ENCODE measurements around the gene RSKR. TPM values are rescaled to one million over a fixed set of nuclear protein-coding genes. Genes with fewer than 3 reads are reported as not detected.

The RSKR gene
- total RNA-seq, 1 experiment from 2014 or later: 25.8 TPM

- Mint-ChIP-seq H3K27ac (no peak overlapping the region), H3K9me3 (peaks cover 16 to 18% of the 10 kb centered on the region in 2 experiments), H3K36me3 (ENCODE audit: insufficient read depth in 1 of 3, low read depth in 3 of 3) (peaks cover 26 to 53% (median 43%) of the 10 kb centered on the region in 3 experiments), H3K4me3 (no peak overlapping the region), H3K4me1 (no peaks in the 10 kb centered on the region), H3K27me3 (ENCODE audit: low read depth) (no peaks in the 10 kb centered on the region)
- H4K8ac ChIP-seq (replicated peaks; ENCODE audit: insufficient read length, low read depth, low read length): no peak overlapping the region
- H3K14ac ChIP-seq (ENCODE audit: insufficient read depth, low read length): no peak overlapping the region
- H3K56ac ChIP-seq (ENCODE audit: insufficient read length, low read depth, low read length): no peak overlapping the region
- H3K27ac ChIP-seq (ENCODE audit: insufficient read length, low read depth, low read length): no peak overlapping the region
- no peak for TF ChIP-seq CTCF (conservative IDR thresholded peaks at IDR 0.05)
- H3K27me3 ChIP-seq (ENCODE audit: insufficient read depth, low read length): no peaks in the 10 kb centered on the region
- H3K23ac ChIP-seq (ENCODE audit: insufficient read length, low read depth, low read length): no peak overlapping the region
- H2AK5ac ChIP-seq (ENCODE audit: insufficient read length, low read length): no peak overlapping the region
- H2BK120ac ChIP-seq (ENCODE audit: low read depth, low read length, poor library complexity, severe bottlenecking): no peak overlapping the region
- H2AFZ ChIP-seq (ENCODE audit: low read length): no peak overlapping the region
- no peaks in the 10 kb centered on the region for H3K23me2 ChIP-seq (ENCODE audit: insufficient read length, low read depth, low read length, poor library complexity, severe bottlenecking)
- peaks cover under 1% of the 10 kb centered on the region; the same call in 1 of the 2 replicates for H3K79me2 ChIP-seq (ENCODE audit: insufficient read depth, low read length)
- no peak overlapping the region for H3T11ph ChIP-seq (ENCODE audit: low read length)
- no peak overlapping the region for H3K4ac ChIP-seq (ENCODE audit: low read depth, low read length)
- H3K9ac ChIP-seq (ENCODE audit: extremely low read depth, insufficient read length, low read length): no peak overlapping the region
- no peak for DNase-seq
- no peak overlapping the region for H3K18ac ChIP-seq (ENCODE audit: insufficient read length, low read depth, low read length)
- no peak overlapping the region for H2BK5ac ChIP-seq (ENCODE audit: insufficient read length, low read length)
- H4K20me1 ChIP-seq (ENCODE audit: control insufficient read depth, insufficient read depth, insufficient read length): no peaks in the 10 kb centered on the region
- H4K5ac ChIP-seq (ENCODE audit: insufficient read length, low read depth, low read length): no peak overlapping the region
- H2BK15ac ChIP-seq (ENCODE audit: low read depth, low read length): no peak overlapping the region
- no peak overlapping the region for H2BK12ac ChIP-seq (ENCODE audit: insufficient read length, low read depth, low read length)
- H2BK20ac ChIP-seq (ENCODE audit: low read depth, low read length, poor library complexity, severe bottlenecking): no peak overlapping the region
- H3K4me1 ChIP-seq (ENCODE audit: insufficient read depth, low read length): no peaks in the 10 kb centered on the region
- peaks cover 2% of the 10 kb centered on the region for H3K79me1 ChIP-seq (ENCODE audit: insufficient read depth, low read depth, low read length, poor library complexity, severe bottlenecking)
- H3K4me2 ChIP-seq (ENCODE audit: insufficient read depth, insufficient read length, low read length): no peak overlapping the region
- H4K91ac ChIP-seq (ENCODE audit: insufficient read length, low read depth, low read length): no peak overlapping the region
- no CpG with 5 or more reads among the region's 5 CpGs for WGBS (ENCODE audit: extremely low coverage, insufficient read length, low lambda C conversion rate)
- no peaks in the 10 kb centered on the region for H3K9me3 ChIP-seq (ENCODE audit: control insufficient read depth, low read depth, low read length)
Measured at GRCh38 chr17:28655160-28655559, 41.2 kb upstream of the RSKR start.
